Measurements from ENCODE around the gene TEX11.
"Not testable (repeated sequence)": the region's sequence is repeated elsewhere in the genome, so short reads cannot be mapped to it uniquely, and the experiment has no call there.

The TEX11 gene

GRCh38 chrX:70577442-70577841 is 331.1 kb downstream of the TEX11 start:
- no peak for DNase-seq

- not testable (repeated sequence) for DNase-seq
Observed at GRCh38 chrX:70569922-70570576, 338.5 kb downstream of the TEX11 start.

GRCh38 chrX:70554948-70555347 is 353.6 kb downstream of the TEX11 start:
- DNase-seq: no peak

- DNase-seq: no peak
Observed at GRCh38 chrX:70554523-70554922, 354.0 kb downstream of the TEX11 start.

- DNase-seq: no peak
Observed at GRCh38 chrX:70554081-70554480, 354.4 kb downstream of the TEX11 start.

GRCh38 chrX:70553516-70553915 is 355.0 kb downstream of the TEX11 start:
- no peak for DNase-seq

GRCh38 chrX:70552130-70552704 is 356.3 kb downstream of the TEX11 start:
- no peak for DNase-seq

GRCh38 chrX:70549429-70549828 is 359.1 kb downstream of the TEX11 start:
- no peak for DNase-seq

GRCh38 chrX:70535198-70535597 is 373.3 kb downstream of the TEX11 start:
- DNase-seq: no peak

- DNase-seq: no peak
Observed at GRCh38 chrX:70527610-70528345, 380.7 kb downstream of the TEX11 start.

GRCh38 chrX:70527053-70527452 is 381.5 kb downstream of the TEX11 start:
- no peak for DNase-seq

- no peak for DNase-seq
Observed at GRCh38 chrX:70525733-70526132, 382.8 kb downstream of the TEX11 start.

GRCh38 chrX:70515692-70516091 is 392.8 kb downstream of the TEX11 start:
- not testable (repeated sequence) for DNase-seq

- DNase-seq: not testable (repeated sequence)
Observed at GRCh38 chrX:70515270-70515669, 393.2 kb downstream of the TEX11 start.

GRCh38 chrX:70509078-70509477 is 399.4 kb downstream of the TEX11 start:
- DNase-seq: no peak

GRCh38 chrX:70508296-70508911 is 400.1 kb downstream of the TEX11 start:
- no peak for DNase-seq

GRCh38 chrX:70505451-70505841 is 403.1 kb downstream of the TEX11 start:
- DNase-seq: no peak

GRCh38 chrX:70504772-70505450 is 403.6 kb downstream of the TEX11 start:
- no peak for DNase-seq

GRCh38 chrX:70500826-70501225 is 407.7 kb downstream of the TEX11 start:
- DNase-seq: no peak

- no peak for DNase-seq
Observed at GRCh38 chrX:70498129-70498528, 410.4 kb downstream of the TEX11 start.

- no peak for DNase-seq
Observed at GRCh38 chrX:70497026-70497425, 411.5 kb downstream of the TEX11 start.

- no peak for DNase-seq
Observed at GRCh38 chrX:70496491-70496890, 412.0 kb downstream of the TEX11 start.

GRCh38 chrX:70494441-70494840 is 414.1 kb downstream of the TEX11 start:
- DNase-seq: no peak
